Muscle layer of colon (tissue), 2 donors: ENCODE measurements around the gene GHRHR.

Source experiments
- H3K27ac ChIP-seq: one replicate; pipeline ENCODE4 v1.7.0; 2013; ENCODE audit warnings: low read depth, mild to moderate bottlenecking, low read length, moderate library complexity
- H3K27me3 ChIP-seq, 2 donors: one replicate each; pipeline ENCODE4 v1.7.0; 2013; ENCODE audit warnings: low read length in 2 of 2, mild to moderate bottlenecking in 2 of 2; ENCODE audit not compliant: insufficient read depth in 2 of 2, control insufficient read depth in 1 of 2
- H3K36me3 ChIP-seq: one replicate; pipeline ENCODE4 v1.7.0; 2013; ENCODE audit warnings: mild to moderate bottlenecking, low read length; ENCODE audit not compliant: insufficient read depth
- H3K4me1 ChIP-seq: one replicate; pipeline ENCODE4 v1.7.0; 2013; ENCODE audit warnings: mild to moderate bottlenecking, low read length; ENCODE audit not compliant: insufficient read depth
- H3K4me3 ChIP-seq, 2 donors: one replicate each; pipeline ENCODE4 v1.7.0; 2013; ENCODE audit warnings: low read length in 2 of 2, low read depth in 1 of 2, mild to moderate bottlenecking in 1 of 2, moderate library complexity in 1 of 2
- H3K9ac ChIP-seq: one replicate; pipeline ENCODE4 v1.7.0; 2013; ENCODE audit warnings: low read length
- H3K9me3 ChIP-seq: one replicate; pipeline ENCODE4 v1.7.0; 2013; ENCODE audit warnings: mild to moderate bottlenecking, low read length
- donor health status: abdominal sarcoma.
- donor health status: Adenocarcinoma of cecum.

Gene GHRHR

DNA sequence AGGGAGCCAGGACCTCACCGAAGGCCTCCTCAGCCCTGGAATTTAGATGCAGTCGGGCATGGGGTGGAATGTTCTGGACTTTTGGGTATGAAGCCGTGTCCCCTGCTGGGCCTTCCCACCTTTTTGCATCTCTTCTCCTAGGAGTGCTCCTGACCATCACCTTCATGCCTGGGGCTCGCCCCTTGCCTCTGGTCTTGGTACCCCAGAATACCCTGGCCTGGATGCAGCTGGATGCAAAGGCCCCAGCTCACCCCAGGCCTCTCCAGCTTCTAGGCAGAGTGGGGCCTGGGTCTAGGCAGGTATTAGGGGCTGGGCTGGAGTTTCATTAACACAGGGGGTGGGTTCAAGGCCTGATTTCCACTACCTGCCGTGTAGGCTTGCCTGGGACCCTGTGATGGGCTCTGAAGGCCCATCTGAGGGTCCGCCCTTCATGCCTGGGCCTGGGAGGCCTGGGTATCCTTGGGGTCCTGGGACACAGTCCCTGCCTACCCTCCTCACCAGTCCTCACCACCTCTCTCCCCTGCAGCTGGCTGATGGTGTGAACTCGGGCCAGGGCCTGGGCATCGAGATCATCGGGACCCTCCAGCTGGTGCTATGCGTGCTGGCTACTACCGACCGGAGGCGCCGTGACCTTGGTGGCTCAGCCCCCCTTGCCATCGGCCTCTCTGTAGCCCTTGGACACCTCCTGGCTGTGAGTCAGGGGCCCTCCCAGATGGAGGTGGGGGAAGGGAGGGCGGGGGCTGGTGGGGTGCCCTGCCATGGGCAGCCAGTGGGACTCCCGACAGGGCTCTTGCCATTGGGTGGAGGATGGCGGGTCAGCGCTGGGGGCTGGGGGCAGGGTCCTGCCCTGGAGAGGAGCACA is 42.0 kb upstream of the GHRHR start:
- H3K36me3 ChIP-seq = peaks cover 44% of the 10 kb centered on the region
- no peak overlapping the region for H3K4me3 ChIP-seq
- no peak overlapping the region for H3K9ac ChIP-seq
- no peak overlapping the region for H3K27ac ChIP-seq
- no peaks in the 10 kb centered on the region for H3K27me3 ChIP-seq
- no peaks in the 10 kb centered on the region for H3K9me3 ChIP-seq
- peaks cover 39% of the 10 kb centered on the region for H3K4me1 ChIP-seq

DNA sequence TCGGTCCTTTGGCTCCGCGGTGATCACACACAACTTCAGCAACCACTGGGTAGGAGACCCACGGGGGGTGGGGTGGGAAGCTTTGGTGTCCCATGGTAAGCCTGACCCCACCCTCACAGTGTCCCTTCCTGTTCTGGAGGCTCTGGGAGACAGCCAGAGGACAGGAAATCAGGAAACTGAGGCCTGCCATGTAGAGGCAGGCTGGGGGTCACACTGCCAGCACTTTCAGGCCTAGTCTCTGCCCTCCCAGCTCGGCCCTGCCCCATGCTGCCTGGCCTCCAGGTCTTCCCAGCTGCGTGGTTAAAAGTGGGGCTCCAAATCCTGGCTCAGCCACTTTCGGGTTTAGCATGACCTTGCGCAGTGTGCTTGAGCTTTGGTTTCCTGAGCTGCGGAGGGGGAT is 41.2 kb upstream of the GHRHR start:
- no peak overlapping the region for H3K27ac ChIP-seq
- H3K36me3 ChIP-seq = peaks cover 48% of the 10 kb centered on the region
- no peaks in the 10 kb centered on the region for H3K9me3 ChIP-seq
- H3K4me3 ChIP-seq = no peak overlapping the region
- no peak overlapping the region for H3K9ac ChIP-seq
- H3K4me1 ChIP-seq = peaks cover 31% of the 10 kb centered on the region
- no peaks in the 10 kb centered on the region for H3K27me3 ChIP-seq

DNA sequence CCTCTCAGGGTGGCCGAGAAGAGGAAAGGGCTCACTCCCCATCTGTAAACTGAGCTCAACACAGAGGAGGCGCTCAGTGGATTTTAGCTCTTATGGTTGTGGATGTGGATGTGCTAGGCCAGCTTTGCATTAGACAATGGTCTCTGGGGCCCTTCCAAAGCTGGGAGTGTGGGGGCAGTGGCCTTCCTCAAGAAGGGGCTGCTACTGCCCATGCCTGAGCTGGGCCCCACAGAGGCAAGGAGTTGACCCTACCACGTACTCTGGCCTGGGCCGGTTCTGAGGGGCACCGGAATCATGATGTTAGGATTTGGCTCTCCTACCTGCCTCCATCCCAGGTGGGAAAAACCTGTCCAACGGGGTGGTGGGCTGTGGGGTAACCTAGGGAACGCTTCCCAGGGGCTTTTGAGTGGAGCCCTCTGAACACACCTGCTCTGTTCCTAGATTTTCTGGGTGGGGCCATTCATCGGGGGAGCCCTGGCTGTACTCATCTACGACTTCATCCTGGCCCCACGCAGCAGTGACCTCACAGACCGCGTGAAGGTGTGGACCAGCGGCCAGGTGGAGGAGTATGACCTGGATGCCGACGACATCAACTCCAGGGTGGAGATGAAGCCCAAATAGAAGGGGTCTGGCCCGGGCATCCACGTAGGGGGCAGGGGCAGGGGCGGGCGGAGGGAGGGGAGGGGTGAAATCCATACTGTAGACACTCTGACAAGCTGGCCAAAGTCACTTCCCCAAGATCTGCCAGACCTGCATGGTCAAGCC is 40.6 kb upstream of the GHRHR start:
- H3K9me3 ChIP-seq = no peaks in the 10 kb centered on the region

DNA sequence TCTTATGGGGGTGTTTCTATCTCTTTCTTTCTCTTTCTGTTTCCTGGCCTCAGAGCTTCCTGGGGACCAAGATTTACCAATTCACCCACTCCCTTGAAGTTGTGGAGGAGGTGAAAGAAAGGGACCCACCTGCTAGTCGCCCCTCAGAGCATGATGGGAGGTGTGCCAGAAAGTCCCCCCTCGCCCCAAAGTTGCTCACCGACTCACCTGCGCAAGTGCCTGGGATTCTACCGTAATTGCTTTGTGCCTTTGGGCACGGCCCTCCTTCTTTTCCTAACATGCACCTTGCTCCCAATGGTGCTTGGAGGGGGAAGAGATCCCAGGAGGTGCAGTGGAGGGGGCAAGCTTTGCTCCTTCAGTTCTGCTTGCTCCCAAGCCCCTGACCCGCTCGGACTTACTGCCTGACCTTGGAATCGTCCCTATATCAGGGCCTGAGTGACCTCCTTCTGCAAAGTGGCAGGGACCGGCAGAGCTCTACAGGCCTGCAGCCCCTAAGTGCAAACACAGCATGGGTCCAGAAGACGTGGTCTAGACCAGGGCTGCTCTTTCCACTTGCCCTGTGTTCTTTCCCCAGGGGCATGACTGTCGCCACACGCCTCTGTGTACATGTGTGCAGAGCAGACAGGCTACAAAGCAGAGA is 39.9 kb upstream of the GHRHR start:
- Histone ChIP-seq H3K27ac (no peak overlapping the region), H3K36me3 (peaks cover 48% of the 10 kb centered on the region), H3K4me1 (peaks cover 25% of the 10 kb centered on the region)

More for the DNA sequence above, 40.6 kb upstream of the GHRHR start:
- Histone ChIP-seq H3K27ac (no peak overlapping the region), H3K4me1 (peaks cover 30% of the 10 kb centered on the region), H3K36me3 (peaks cover 48% of the 10 kb centered on the region), H3K9ac (no peak overlapping the region), H3K27me3 (no peaks in the 10 kb centered on the region), H3K4me3 (no peak overlapping the region)

DNA sequence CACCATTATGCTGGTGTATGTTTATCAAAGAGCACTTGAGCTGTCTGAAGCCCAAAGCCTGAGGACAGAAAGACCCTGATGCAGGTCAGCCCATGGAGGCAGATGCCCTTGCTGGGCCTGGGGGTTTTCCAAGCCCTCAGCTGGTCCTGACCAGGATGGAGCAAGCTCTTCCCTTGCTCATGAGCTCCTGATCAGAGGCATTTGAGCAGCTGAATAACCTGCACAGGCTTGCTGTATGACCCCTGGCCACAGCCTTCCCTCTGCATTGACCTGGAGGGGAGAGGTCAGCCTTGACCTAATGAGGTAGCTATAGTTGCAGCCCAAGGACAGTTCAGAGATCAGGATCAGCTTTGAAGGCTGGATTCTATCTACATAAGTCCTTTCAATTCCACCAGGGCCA is 39.1 kb upstream of the GHRHR start:
- Histone ChIP-seq H3K27ac (no peak overlapping the region), H3K4me1 (peaks cover 22% of the 10 kb centered on the region), H3K4me3 (no peak overlapping the region), H3K9me3 (no peaks in the 10 kb centered on the region), H3K27me3 (no peaks in the 10 kb centered on the region), H3K36me3 (peaks cover 48% of the 10 kb centered on the region), H3K9ac (no peak overlapping the region)

More for the DNA sequence above, 39.9 kb upstream of the GHRHR start:
- no peaks in the 10 kb centered on the region for H3K9me3 ChIP-seq
- no peak overlapping the region for H3K9ac ChIP-seq
- no peak overlapping the region for H3K4me3 ChIP-seq
- H3K27me3 ChIP-seq = no peaks in the 10 kb centered on the region

DNA sequence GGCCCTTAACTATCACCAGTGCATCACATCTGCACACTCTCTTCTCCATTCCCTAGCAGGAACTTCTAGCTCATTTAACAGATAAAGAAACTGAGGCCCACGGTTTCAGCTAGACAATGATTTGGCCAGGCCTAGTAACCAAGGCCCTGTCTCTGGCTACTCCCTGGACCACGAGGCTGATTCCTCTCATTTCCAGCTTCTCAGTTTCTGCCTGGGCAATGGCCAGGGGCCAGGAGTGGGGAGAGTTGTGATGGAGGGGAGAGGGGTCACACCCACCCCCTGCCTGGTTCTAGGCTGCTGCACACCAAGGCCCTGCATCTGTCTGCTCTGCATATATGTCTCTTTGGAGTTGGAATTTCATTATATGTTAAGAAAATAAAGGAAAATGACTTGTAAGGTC is 38.6 kb upstream of the GHRHR start:
- H3K4me3 ChIP-seq = no peak overlapping the region
- H3K9me3 ChIP-seq = no peaks in the 10 kb centered on the region
- peaks cover 17% of the 10 kb centered on the region for H3K4me1 ChIP-seq
- H3K27ac ChIP-seq = no peak overlapping the region
- H3K36me3 ChIP-seq = peaks cover 48% of the 10 kb centered on the region
- no peak overlapping the region for H3K9ac ChIP-seq
- H3K27me3 ChIP-seq = no peaks in the 10 kb centered on the region

DNA sequence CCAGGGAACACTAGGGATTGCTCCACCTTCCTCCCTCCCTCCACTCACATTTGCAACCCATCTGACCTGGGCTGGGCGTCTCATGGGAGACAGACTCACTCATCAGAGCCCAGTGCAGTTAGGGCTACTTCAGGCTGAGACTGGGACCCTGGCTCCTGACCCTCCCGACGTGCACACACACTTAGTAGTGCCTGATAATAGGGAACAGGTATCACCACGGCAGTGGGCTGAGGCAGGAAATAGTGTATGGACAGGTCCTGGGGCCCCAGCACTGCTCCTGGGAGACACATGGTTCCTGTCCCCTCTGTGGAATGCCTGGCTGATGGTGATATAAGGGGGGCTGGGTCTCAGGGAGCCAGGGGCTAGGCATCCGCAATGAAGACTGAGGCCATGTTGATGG is 37.8 kb upstream of the GHRHR start:
- H3K27ac ChIP-seq = no peak overlapping the region
- no peak overlapping the region for H3K4me3 ChIP-seq
- H3K36me3 ChIP-seq = peaks cover 48% of the 10 kb centered on the region

DNA sequence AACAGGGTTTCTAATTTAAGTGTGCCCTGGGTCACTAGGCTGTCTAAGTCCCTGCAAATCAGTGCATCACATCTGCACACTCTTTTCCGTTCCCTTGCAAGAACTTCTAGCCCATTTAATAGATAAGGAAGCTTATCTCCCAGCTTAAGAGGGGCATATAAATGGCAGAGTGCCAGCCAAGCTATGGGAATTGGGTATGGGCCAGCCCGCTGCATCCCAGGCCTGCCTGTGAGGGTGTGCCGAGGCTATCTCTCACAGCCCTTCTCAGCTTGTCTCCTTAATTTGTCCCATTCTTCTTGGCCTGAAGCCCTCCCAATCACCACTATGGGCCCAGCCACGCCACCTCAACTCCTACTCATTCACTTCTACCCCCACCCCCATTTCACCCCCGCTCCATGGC is 37.4 kb upstream of the GHRHR start:
- peaks cover 48% of the 10 kb centered on the region for H3K36me3 ChIP-seq
- peaks cover 15% of the 10 kb centered on the region for H3K4me1 ChIP-seq
- no peaks in the 10 kb centered on the region for H3K27me3 ChIP-seq
- no peak overlapping the region for H3K9ac ChIP-seq
- H3K9me3 ChIP-seq = no peaks in the 10 kb centered on the region
- no peak overlapping the region for H3K27ac ChIP-seq
- H3K4me3 ChIP-seq = no peak overlapping the region

More for the DNA sequence above, 37.8 kb upstream of the GHRHR start:
- Histone ChIP-seq H3K4me1 (peaks cover 15% of the 10 kb centered on the region), H3K27me3 (no peaks in the 10 kb centered on the region), H3K9me3 (no peaks in the 10 kb centered on the region), H3K9ac (no peak overlapping the region)

DNA sequence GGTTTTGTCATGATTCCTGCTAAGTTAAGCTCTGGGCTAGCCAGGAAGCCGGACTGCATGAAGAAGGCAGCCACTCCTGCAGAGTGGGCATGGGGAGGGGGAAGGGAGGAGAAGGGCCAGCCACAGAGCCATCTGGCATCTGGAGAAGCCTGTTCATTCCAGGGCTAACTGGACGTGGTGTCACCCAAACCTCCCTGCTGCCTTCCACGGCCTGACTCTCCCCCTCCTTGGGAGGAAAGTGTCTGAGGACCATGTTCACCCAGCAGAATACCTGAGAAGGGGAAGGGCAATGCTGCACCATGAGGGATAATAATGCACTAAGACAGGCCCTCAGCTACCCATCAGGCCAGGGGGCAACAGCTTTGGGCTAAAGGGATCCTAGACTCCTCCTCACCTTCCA is 36.7 kb upstream of the GHRHR start:
- Histone ChIP-seq H3K9me3 (no peaks in the 10 kb centered on the region), H3K27ac (no peak overlapping the region), H3K27me3 (no peaks in the 10 kb centered on the region), H3K36me3 (peaks cover 48% of the 10 kb centered on the region), H3K4me3 (no peak overlapping the region), H3K4me1 (peaks cover 17% of the 10 kb centered on the region), H3K9ac (no peak overlapping the region)

DNA sequence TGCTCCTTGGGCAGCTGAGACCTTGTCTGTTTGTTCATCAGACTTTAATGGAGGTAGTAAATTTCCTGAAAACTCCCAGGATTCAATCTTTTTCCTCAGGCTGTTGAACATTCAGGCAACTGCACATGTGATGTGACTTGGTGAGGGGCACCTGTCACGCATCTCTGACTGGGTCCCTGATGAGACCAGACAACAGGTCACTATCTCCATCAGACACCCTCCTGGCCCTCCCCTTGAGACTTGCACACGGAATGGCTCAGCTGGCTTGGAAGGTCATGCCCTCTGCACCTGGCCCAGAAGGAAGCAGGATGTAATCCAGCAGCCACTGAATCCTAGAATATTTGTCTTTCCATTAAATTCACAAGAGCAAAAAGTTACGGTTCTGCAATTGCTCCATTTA is 36.2 kb upstream of the GHRHR start:
- no peaks in the 10 kb centered on the region for H3K27me3 ChIP-seq
- no peaks in the 10 kb centered on the region for H3K9me3 ChIP-seq
- H3K4me3 ChIP-seq = no peak overlapping the region
- peaks cover 18% of the 10 kb centered on the region for H3K4me1 ChIP-seq
- no peak overlapping the region for H3K27ac ChIP-seq
- peaks cover 46% of the 10 kb centered on the region for H3K36me3 ChIP-seq
- no peak overlapping the region for H3K9ac ChIP-seq

DNA sequence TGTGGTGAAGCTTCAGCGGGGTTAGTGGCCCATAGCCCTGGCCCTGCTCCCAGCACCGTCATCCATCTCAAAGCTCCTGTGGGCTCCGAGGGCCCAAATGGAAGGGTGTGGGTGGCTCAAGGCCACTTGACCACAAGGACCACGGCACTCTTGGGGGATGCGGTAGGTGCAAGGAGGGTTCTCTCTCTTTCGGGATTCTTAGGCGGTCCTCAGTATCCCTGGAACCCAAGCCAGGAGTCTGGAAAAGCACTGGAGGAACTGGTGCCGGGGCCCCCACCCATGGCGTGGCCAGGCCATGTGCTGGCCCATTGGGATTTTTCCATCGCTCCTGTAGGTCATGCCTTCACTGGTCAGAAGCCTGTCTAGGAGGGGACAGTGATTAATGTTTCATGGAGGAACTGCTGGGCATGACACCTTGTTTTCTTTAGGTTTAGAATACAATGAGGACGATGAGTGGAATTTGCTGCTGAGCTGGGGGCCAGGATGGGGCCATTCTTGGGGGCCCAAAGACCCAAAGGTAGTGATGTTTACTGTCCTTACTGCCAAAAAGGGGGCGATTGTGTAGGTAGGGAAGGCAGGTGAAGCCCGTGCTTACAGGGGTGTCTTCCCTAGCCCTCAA is 35.4 kb upstream of the GHRHR start:
- Histone ChIP-seq H3K9me3 (no peaks in the 10 kb centered on the region), H3K36me3 (peaks cover 38% of the 10 kb centered on the region), H3K4me3 (no peak overlapping the region), H3K4me1 (peaks cover 18% of the 10 kb centered on the region), H3K27me3 (no peaks in the 10 kb centered on the region), H3K27ac (no peak overlapping the region), H3K9ac (no peak overlapping the region)
